HEK293 (cell line): Measurements from ENCODE around the gene WIPI1.
"Not testable (repeated sequence)": the region's sequence is repeated elsewhere in the genome, so short reads cannot be mapped to it uniquely, and the experiment has no call there.

Experiments used
- CTCF ChIA-PET: fragments of 350-600 bp; formaldehyde crosslinking; extraction: SDS; loops from one replicate; lab custom pipeline; 2021; ENCODE audit warnings: antibody characterized with exemption; lab: Yijun Ruan, JAX
- POLR2A ChIA-PET: fragments of 300-600 bp; formaldehyde crosslinking; extraction: SDS; loops from one replicate; lab custom pipeline; 2020; ENCODE audit warnings: antibody characterized with exemption, inconsistent platforms; lab: Yijun Ruan, JAX
- H3K27ac ChIP-seq: fragments of 200-500 bp; sonication (Bioruptor generic); 2 replicates; pipeline ENCODE4 v1.5.1; 2014; ENCODE audit warnings: low read depth, low read length, control low read depth, inconsistent platforms; ENCODE audit errors: extremely low read depth
- H3K36me3 ChIP-seq, 2 experiments: fragments of 200-500 bp in 1 of 2; sonication (Bioruptor generic) in 1 of 2; 1 replicate in 1 of 2; 2 replicates in 1 of 2; pipeline ENCODE4 v1.5.1; 2014 to 2017; ENCODE audit warnings: inconsistent platforms in 2 of 2, low read length in 2 of 2; ENCODE audit not compliant: control insufficient read depth in 2 of 2, insufficient read depth in 1 of 2
- H3K4me1 ChIP-seq: fragments of 200-500 bp; sonication (Bioruptor generic); 2 replicates; pipeline ENCODE4 v1.5.1; 2014; ENCODE audit warnings: mild to moderate bottlenecking, low read length, inconsistent platforms; ENCODE audit not compliant: control insufficient read depth, insufficient read depth
- H3K4me3 ChIP-seq: 2 replicates; pipeline ENCODE4 v1.5.1; 2011; ENCODE audit warnings: low read depth, mild to moderate bottlenecking, control low read depth, low read length, moderate library complexity
- H3K9me3 ChIP-seq: fragments of 200-500 bp; sonication (Bioruptor generic); 2 replicates; pipeline ENCODE4 v1.5.1; 2014; ENCODE audit warnings: low read depth, low read length, inconsistent platforms; ENCODE audit not compliant: control insufficient read depth, insufficient read depth
- ELK4 ChIP-seq: IDR thresholded peaks from 2 replicates; pipeline ENCODE4 v1.6.1; 2011; ENCODE audit warnings: mild to moderate bottlenecking, low read depth, low read length, borderline replicate concordance
- GFI1B ChIP-seq: fragments of 450-650 bp; formaldehyde crosslinking; IDR thresholded peaks from 2 replicates; pipeline ENCODE4 v1.5.1; 2016; ENCODE audit warnings: missing biosample characterization, missing genetic modification characterization
- INSM2 ChIP-seq: fragments of 450-650 bp; formaldehyde crosslinking; IDR thresholded peaks from 2 replicates; pipeline ENCODE4 v1.5.1; 2016; ENCODE audit warnings: missing biosample characterization, missing genetic modification characterization
- KLF9 ChIP-seq: fragments of 450-650 bp; formaldehyde crosslinking; IDR thresholded peaks from 2 replicates; pipeline ENCODE4 v1.5.1; 2016; ENCODE audit warnings: missing biosample characterization, missing genetic modification characterization, low read depth
- SP2 ChIP-seq: fragments of 450-650 bp; formaldehyde crosslinking; IDR thresholded peaks from 2 replicates; pipeline ENCODE4 v1.5.1; 2016; ENCODE audit warnings: missing biosample characterization, missing genetic modification characterization
- ZBTB1 ChIP-seq: fragments of 450-650 bp; formaldehyde crosslinking; IDR thresholded peaks from 2 replicates; pipeline ENCODE4 v1.5.1; 2016; ENCODE audit warnings: missing biosample characterization, missing genetic modification characterization
- ZBTB20 ChIP-seq: fragments of 450-650 bp; formaldehyde crosslinking; IDR thresholded peaks from 2 replicates; pipeline ENCODE4 v1.5.1; 2016; ENCODE audit warnings: missing biosample characterization, missing genetic modification characterization
- ZBTB44 ChIP-seq: fragments of 450-650 bp; IDR thresholded peaks from 2 replicates; pipeline ENCODE4 v1.5.1; 2018; ENCODE audit warnings: missing biosample characterization, mild to moderate bottlenecking, missing genetic modification characterization
- ZFP41 ChIP-seq: fragments of 450-650 bp; formaldehyde crosslinking; IDR thresholded peaks from 2 replicates; pipeline ENCODE4 v1.5.1; 2016; ENCODE audit warnings: missing biosample characterization, missing genetic modification characterization, borderline replicate concordance
- ZNF146 ChIP-seq: fragments of 450-650 bp; formaldehyde crosslinking; IDR thresholded peaks from 2 replicates; pipeline ENCODE4 v1.5.1; 2016; ENCODE audit warnings: missing biosample characterization, missing genetic modification characterization
- ZNF2 ChIP-seq: fragments of 450-650 bp; formaldehyde crosslinking; IDR thresholded peaks from 2 replicates; pipeline ENCODE4 v1.5.1; 2016; ENCODE audit warnings: missing biosample characterization, missing genetic modification characterization
- ZNF214 ChIP-seq: fragments of 450-650 bp; formaldehyde crosslinking; IDR thresholded peaks from 2 replicates; pipeline ENCODE4 v1.5.1; 2017; ENCODE audit warnings: missing biosample characterization, mild to moderate bottlenecking, missing genetic modification characterization, borderline replicate concordance
- ZNF223 ChIP-seq: fragments of 450-650 bp; formaldehyde crosslinking; IDR thresholded peaks from 2 replicates; pipeline ENCODE4 v1.5.1; 2016; ENCODE audit warnings: missing biosample characterization, missing genetic modification characterization
- ZNF280D ChIP-seq: fragments of 450-650 bp; formaldehyde crosslinking; IDR thresholded peaks from 2 replicates; pipeline ENCODE4 v1.5.1; 2016; ENCODE audit warnings: missing biosample characterization, missing genetic modification characterization
- ZNF521 ChIP-seq: fragments of 450-650 bp; formaldehyde crosslinking; IDR thresholded peaks from 2 replicates; pipeline ENCODE4 v1.5.1; 2017; ENCODE audit warnings: missing biosample characterization, mild to moderate bottlenecking, missing genetic modification characterization
- ZNF580 ChIP-seq: fragments of 450-650 bp; formaldehyde crosslinking; IDR thresholded peaks from 2 replicates; pipeline ENCODE4 v1.5.1; 2016; ENCODE audit warnings: missing biosample characterization, missing genetic modification characterization
- ZNF585B ChIP-seq: fragments of 450-650 bp; formaldehyde crosslinking; IDR thresholded peaks from 2 replicates; pipeline ENCODE4 v1.5.1; 2016; ENCODE audit warnings: missing biosample characterization, missing genetic modification characterization
- ZNF629 ChIP-seq: fragments of 450-650 bp; formaldehyde crosslinking; IDR thresholded peaks from 2 replicates; pipeline ENCODE4 v1.5.1; 2017; ENCODE audit warnings: missing biosample characterization, missing genetic modification characterization
- ZNF747 ChIP-seq: fragments of 450-650 bp; formaldehyde crosslinking; IDR thresholded peaks from 2 replicates; pipeline ENCODE4 v1.5.1; 2016; ENCODE audit warnings: missing biosample characterization, missing genetic modification characterization

The WIPI1 gene

GRCh38 chr17:68403837-68404236 is 53.5 kb downstream of the WIPI1 start:
- H3K36me3 ChIP-seq, H3K27ac ChIP-seq, CTCF ChIA-PET, POLR2A ChIA-PET, H3K9me3 ChIP-seq, H3K4me3 ChIP-seq, H3K4me1 ChIP-seq: not testable (repeated sequence)
- 0 out of 2 replicates have a peak, but pooled peaks have one; percentile 23 for TF ChIP-seq ZNF280D (tag by site-specific recombination)
- peak; percentile 96 for TF ChIP-seq ZNF146 (tag by site-specific recombination)
- TF ChIP-seq ZNF580 (tag by site-specific recombination): 0 out of 2 replicates have a peak, but pooled peaks have one; percentile 35

- Histone ChIP-seq H3K4me1 (no peaks in the 10 kb centered on the region; the same call in 1 of the 2 replicates), H3K27ac (no peak overlapping the region), H3K9me3 (no peaks in the 10 kb centered on the region), H3K36me3 (no peaks in the 10 kb centered on the region), H3K4me3 (no peak overlapping the region)
- ChIA-PET POLR2A (no interaction called here), CTCF (interaction anchor here (0.7 kb wide), 1 partner anchor 41 kb away, joined by 3 read pairs; no protein-coding TSS in a partner anchor)
- TF ChIP-seq SP2: no peak
- TF ChIP-seq ZNF214 (tag by site-specific recombination): no peak
- no peak for TF ChIP-seq ZBTB20 (tag by site-specific recombination)
- no peak for TF ChIP-seq ZNF629 (tag by site-specific recombination)
Measured at GRCh38 chr17:68403122-68403521, 54.2 kb downstream of the WIPI1 start.

GRCh38 chr17:68401288-68401687 is 56.0 kb downstream of the WIPI1 start:
- no peaks in the 10 kb centered on the region for H3K9me3 ChIP-seq
- CTCF ChIA-PET: interaction anchor here (0.6 to 1.6 kb wide), 3 partner anchors 35 to 138 kb away, joined by 3 to 4 read pairs (median 3); no protein-coding TSS in a partner anchor
- no peaks in the 10 kb centered on the region; the same call in 1 of the 2 replicates for H3K4me1 ChIP-seq
- H3K4me3 ChIP-seq: no peak overlapping the region
- no peaks in the 10 kb centered on the region for H3K36me3 ChIP-seq
- TF ChIP-seq ZNF521 (no peak), ZBTB44 (tag by site-specific recombination) (no peak), ZNF585B (tag by site-specific recombination) (no peak), ZBTB1 (tag by site-specific recombination) (no peak), ZNF2 (no peak)
- TF ChIP-seq, all 188 proteins: peak for 0
- POLR2A ChIA-PET: no interaction called here
- no peak overlapping the region for H3K27ac ChIP-seq

- Histone ChIP-seq H3K36me3 (no peaks in the 10 kb centered on the region), H3K4me1 (no peaks in the 10 kb centered on the region; the same call in 1 of the 2 replicates), H3K4me3 (no peak overlapping the region), H3K9me3 (no peaks in the 10 kb centered on the region), H3K27ac (no peak overlapping the region)
- POLR2A ChIA-PET: no interaction called here
- CTCF ChIA-PET: interaction anchor here (0.6 to 2.8 kb wide), 7 partner anchors 12 to 468 kb away, joined by 3 to 63 read pairs (median 4); no protein-coding TSS in a partner anchor
- TF ChIP-seq ZNF747 (tag by site-specific recombination) (no peak), ELK4 (no peak), GFI1B (tag by site-specific recombination) (no peak), KLF9 (tag by site-specific recombination) (no peak), INSM2 (no peak), ZFP41 (tag by site-specific recombination) (no peak), ZNF214 (tag by site-specific recombination) (no peak), ZNF223 (tag by site-specific recombination) (no peak)
Measured at GRCh38 chr17:68400404-68400735, 56.9 kb downstream of the WIPI1 start.
